ENCODE results near the gene DOCK2. TPM values are rescaled to one million over a fixed set of nuclear protein-coding genes. Genes with fewer than 3 reads are reported as not detected.

The DOCK2 gene
- total RNA-seq, 1 donor from 2014 or later = 206 TPM

DNA sequence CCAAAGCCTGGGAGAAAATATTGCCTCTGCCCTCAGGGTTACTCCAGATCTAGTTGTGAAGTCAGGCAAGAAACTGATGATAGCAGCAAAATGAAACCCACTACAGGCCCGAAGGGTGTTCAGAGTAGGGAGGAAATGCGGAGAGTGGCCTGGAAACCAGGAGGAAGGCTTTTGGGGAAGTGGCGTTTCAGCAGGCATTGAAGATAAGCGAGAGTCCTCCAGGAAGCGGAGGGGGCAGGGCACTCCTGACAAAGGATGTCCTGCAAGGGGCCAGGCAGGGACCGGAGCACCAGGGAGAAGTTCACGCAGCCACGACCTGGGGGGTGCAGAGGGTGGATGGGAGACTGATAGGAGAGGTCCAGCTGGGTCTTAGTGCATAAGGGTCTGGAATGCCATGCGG, 460.9 kb downstream of the DOCK2 start:
- Mint-ChIP-seq H3K27ac (no peak overlapping the region), H3K4me3 (no peak overlapping the region), H3K27me3 (peaks cover 5% of the 10 kb centered on the region), H3K36me3 (ENCODE audit: low read depth) (no peaks in the 10 kb centered on the region), H3K9me3 (no peaks in the 10 kb centered on the region), H3K4me1 (peaks cover 1% of the 10 kb centered on the region)
- DNase-seq = no peak
- intact Hi-C loops (cut with micrococcal nuclease) = no loop called here

DNA sequence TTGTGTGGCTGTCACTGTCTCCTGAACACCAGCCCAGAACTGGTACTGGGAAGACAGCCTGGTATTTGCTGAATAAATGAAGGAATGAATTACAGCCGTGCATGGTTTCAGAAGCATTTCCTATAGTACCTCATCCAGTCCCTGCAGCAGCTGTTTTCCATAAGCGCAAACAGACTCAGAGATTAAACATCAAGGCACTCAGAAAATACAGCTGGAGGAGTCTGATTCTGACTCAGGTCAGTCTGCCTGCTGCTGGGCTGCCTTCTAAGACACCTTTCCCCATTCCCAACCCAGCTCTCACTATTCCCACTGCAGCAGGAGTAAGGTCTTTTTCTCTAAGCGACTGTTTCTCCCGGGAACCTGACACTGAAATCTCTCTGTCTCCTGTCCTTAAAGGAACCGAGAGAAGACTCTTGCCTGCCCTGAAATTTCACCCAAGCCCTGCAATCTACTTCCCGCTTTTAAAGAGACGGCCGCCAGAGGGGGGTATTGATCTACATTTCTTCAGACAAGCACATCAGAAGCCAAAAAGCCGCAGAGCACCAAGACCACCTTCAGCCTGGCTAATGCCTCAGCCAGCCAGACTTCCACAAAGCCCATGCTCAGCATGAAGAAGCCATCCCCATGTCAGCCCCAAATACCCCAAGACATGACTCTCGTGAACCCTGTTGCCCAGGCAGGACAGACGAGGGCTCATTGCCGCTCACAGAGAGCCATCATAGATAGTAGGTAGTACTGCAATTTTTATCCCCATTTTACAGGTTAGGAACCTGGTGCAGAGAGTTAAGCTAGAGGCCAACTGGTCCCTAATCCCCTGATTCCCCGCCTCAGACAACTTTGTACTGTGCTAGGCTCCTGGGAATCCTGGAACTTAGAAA, 463.2 kb downstream of the DOCK2 start:
- Mint-ChIP-seq H3K9me3 (no peaks in the 10 kb centered on the region), H3K36me3 (ENCODE audit: low read depth) (no peaks in the 10 kb centered on the region)
- intact Hi-C loops (cut with micrococcal nuclease) = loop anchor here (1.0 to 10.0 kb wide), 4 partner anchors 84 to 321 kb away; no protein-coding TSS in a partner anchor

DNA sequence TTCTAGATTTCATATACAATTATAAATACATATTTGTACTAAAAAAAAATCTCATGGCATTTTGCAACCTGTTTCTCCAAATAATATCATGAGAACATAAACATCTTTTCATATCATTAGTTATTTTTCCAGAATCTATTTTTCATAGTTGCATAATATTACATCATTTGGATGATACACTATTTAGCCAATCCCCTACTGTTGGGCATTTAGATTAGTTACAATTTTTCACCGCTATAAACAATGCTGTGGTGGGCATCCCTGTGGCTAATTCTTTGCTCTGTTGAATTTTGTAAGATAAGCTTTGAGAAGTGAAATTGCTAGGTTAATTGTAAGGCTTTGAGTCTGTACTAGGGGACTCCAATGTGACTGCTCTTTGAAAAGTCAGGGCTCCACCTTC, 466.4 kb downstream of the DOCK2 start:
- Mint-ChIP-seq H3K4me3 (no peak overlapping the region), H3K27me3 (peaks cover 14% of the 10 kb centered on the region), H3K9me3 (no peaks in the 10 kb centered on the region), H3K27ac (no peak overlapping the region), H3K4me1 (peaks cover 1% of the 10 kb centered on the region), H3K36me3 (ENCODE audit: low read depth) (no peaks in the 10 kb centered on the region)
- DNase-seq = no peak
- intact Hi-C loops (cut with micrococcal nuclease) = loop anchor here (10.0 kb wide), 1 partner anchor 111 kb away; no protein-coding TSS in a partner anchor

More for the DNA sequence above, 463.2 kb downstream of the DOCK2 start:
- Mint-ChIP-seq H3K27me3 (peaks cover 6% of the 10 kb centered on the region), H3K4me1 (peaks cover 1% of the 10 kb centered on the region), H3K27ac (no peak overlapping the region), H3K4me3 (no peak overlapping the region)
- DNase-seq = peak; percentile 88

DNA sequence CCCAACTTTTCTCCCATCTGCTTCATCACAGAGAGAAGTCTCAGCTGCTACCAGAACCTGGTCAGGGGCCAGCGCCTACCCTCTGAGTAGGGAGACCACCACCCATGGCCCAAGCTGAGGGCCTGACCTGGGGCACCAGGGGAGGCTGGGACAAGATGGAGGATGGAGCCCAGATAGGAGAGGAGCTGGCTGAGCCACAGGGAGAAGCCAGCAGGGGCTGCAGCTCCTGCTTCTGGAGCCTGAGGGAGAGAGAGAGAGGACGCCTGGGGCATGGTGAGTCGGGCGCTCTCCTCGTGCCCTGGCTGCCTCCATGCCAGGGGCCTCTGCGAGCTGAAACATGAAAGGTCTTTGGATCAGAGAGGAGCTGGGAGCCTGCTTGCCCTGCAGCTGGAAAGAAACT, 467.2 kb downstream of the DOCK2 start:
- intact Hi-C loops (cut with micrococcal nuclease) = loop anchor here (10.0 kb wide), 1 partner anchor 111 kb away; no protein-coding TSS in a partner anchor
- Mint-ChIP-seq H3K36me3 (ENCODE audit: low read depth) (no peaks in the 10 kb centered on the region), H3K9me3 (no peaks in the 10 kb centered on the region), H3K27ac (no peak overlapping the region), H3K4me1 (peaks cover 1% of the 10 kb centered on the region), H3K4me3 (no peak overlapping the region), H3K27me3 (peaks cover 14% of the 10 kb centered on the region)
- no peak for DNase-seq

DNA sequence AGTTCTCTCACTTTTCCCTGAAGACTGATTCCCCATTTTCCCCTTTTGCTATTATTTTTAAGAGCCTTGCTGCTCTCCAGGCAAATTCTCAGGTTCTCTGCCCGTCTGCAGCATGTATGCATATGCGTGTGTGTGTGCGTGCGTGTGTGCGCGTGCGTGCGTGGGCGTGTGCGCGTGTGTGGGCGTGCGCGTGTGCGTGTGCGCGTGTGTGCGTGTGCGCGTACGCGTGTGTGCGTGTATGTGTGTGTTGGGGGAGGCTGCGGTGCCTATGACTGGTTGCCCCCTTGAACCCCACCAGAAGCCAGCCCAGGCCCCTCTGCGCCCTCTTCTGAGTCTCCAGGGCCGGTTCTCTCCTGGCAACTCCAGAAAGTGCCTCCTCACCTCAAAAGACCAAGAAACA, 467.6 kb downstream of the DOCK2 start:
- no peak overlapping the region for H3K4me3 Mint-ChIP-seq
- no peaks in the 10 kb centered on the region for H3K36me3 Mint-ChIP-seq (ENCODE audit: low read depth)
- no peaks in the 10 kb centered on the region for H3K9me3 Mint-ChIP-seq
- H3K27ac Mint-ChIP-seq = no peak overlapping the region
- intact Hi-C loops (cut with micrococcal nuclease) = loop anchor here (10.0 kb wide), 1 partner anchor 110 kb away; no protein-coding TSS in a partner anchor
- peaks cover 14% of the 10 kb centered on the region for H3K27me3 Mint-ChIP-seq
- DNase-seq = no peak
- peaks cover 1% of the 10 kb centered on the region for H3K4me1 Mint-ChIP-seq

DNA sequence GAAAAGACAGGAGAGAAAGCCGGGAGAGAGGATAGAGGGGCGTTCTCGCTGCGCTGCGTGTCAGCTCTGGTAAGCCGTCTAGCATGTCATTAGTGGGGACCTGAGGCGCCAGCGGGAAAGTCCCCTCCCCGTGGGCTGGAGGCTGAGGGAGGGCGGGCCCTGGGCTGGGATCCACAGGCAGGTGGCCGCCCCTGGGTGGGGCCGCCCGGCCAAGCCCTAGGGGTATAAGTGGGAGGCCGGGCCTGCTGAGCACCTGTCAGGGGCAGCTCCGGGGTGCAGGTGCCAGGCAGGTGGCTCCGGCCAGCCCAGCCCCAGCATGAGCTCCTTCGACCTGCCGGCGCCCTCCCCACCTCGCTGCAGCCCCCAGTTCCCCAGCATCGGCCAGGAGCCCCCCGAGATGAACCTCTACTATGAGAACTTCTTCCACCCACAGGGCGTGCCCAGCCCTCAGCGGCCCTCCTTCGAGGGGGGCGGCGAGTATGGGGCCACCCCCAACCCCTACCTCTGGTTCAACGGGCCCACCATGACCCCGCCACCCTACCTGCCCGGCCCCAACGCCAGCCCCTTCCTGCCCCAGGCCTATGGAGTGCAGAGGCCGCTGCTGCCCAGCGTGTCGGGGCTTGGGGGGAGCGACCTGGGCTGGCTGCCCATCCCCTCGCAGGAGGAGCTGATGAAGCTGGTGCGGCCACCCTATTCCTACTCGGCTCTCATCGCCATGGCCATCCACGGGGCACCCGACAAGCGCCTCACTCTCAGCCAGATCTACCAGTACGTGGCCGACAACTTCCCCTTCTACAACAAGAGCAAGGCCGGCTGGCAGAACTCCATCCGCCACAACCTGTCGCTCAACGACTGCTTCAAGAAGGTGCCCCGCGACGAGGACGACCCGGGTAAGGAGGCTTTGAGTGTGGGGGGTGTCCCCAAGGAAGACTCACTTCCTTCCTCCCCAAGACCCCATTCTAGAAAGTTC, 468.9 kb downstream of the DOCK2 start, which contains the start of gene FOXI1:
Gene FOXI1 (plus strand): TSS at position 256 of the 970 bp plus-strand sequence. CDS start 61 bp downstream, at position 317.
- intact Hi-C loops (cut with micrococcal nuclease) = loop anchor here (10.0 kb wide), 1 partner anchor 109 kb away; no protein-coding TSS in a partner anchor
- Mint-ChIP-seq H3K27ac (no peak within 1 kb of the TSS), H3K4me3 (no peak within 1 kb of the TSS), H3K36me3 (ENCODE audit: low read depth) (no peaks in the 10 kb centered on the region), H3K4me1 (no peaks in the 10 kb centered on the region), H3K27me3 (peaks cover 9% of the 10 kb centered on the region), H3K9me3 (no peaks in the 10 kb centered on the region)
- no peak for DNase-seq

DNA sequence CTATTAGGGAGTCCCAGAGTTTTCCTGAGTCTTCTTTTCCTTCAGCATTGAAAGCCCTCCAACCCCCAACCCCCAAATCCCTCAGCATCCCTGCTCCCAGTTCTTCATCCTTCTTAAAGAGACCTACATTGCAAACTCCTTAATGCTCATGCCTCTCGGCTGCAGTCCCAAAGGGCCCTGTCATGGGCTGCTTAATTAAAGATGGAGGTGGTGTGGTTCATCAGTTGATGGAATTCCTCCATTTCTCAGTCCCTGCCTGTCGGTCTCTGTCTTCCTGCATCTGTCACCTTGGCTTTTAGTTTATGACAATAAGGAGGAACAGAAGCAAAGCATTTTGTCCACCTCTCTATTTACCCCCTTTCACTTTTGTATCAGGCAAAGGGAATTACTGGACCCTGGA, 470.6 kb downstream of the DOCK2 start:
- H3K4me3 Mint-ChIP-seq = no peak overlapping the region
- no peaks in the 10 kb centered on the region for H3K36me3 Mint-ChIP-seq (ENCODE audit: low read depth)
- H3K27ac Mint-ChIP-seq = no peak overlapping the region
- no peaks in the 10 kb centered on the region for H3K4me1 Mint-ChIP-seq
- peaks cover 9% of the 10 kb centered on the region for H3K27me3 Mint-ChIP-seq
- H3K9me3 Mint-ChIP-seq = no peaks in the 10 kb centered on the region
- intact Hi-C loops (cut with micrococcal nuclease) = loop anchor here (10.0 kb wide), 1 partner anchor 107 kb away; no protein-coding TSS in a partner anchor
- no peak for DNase-seq

DNA sequence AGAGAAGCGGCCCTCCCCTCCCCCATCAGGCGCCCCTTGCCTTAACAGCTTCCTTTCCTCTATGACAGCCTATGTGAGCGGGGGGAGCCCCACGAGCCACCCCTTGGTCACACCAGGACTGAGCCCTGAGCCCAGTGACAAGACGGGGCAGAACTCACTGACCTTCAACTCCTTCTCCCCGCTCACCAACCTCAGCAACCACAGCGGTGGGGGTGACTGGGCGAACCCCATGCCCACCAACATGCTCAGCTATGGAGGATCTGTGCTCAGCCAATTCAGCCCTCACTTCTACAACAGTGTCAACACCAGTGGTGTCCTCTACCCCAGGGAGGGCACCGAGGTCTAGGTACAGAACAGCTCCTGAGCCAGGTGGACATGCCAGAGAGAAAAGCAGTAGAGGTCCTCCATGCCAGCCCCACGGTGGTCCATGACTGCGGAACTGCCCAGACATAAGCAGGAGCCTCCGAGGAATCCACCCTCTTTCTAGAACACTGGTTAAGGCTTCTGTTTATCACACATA, 471.3 kb downstream of the DOCK2 start:
- no peak overlapping the region for H3K4me3 Mint-ChIP-seq
- intact Hi-C loops (cut with micrococcal nuclease) = loop anchor here (10.0 kb wide), 1 partner anchor 106 kb away; no protein-coding TSS in a partner anchor
- no peaks in the 10 kb centered on the region for H3K4me1 Mint-ChIP-seq
- H3K27me3 Mint-ChIP-seq = peaks cover 9% of the 10 kb centered on the region
- H3K9me3 Mint-ChIP-seq = no peaks in the 10 kb centered on the region
- DNase-seq = no peak
- no peaks in the 10 kb centered on the region for H3K36me3 Mint-ChIP-seq (ENCODE audit: low read depth)
- no peak overlapping the region for H3K27ac Mint-ChIP-seq

DNA sequence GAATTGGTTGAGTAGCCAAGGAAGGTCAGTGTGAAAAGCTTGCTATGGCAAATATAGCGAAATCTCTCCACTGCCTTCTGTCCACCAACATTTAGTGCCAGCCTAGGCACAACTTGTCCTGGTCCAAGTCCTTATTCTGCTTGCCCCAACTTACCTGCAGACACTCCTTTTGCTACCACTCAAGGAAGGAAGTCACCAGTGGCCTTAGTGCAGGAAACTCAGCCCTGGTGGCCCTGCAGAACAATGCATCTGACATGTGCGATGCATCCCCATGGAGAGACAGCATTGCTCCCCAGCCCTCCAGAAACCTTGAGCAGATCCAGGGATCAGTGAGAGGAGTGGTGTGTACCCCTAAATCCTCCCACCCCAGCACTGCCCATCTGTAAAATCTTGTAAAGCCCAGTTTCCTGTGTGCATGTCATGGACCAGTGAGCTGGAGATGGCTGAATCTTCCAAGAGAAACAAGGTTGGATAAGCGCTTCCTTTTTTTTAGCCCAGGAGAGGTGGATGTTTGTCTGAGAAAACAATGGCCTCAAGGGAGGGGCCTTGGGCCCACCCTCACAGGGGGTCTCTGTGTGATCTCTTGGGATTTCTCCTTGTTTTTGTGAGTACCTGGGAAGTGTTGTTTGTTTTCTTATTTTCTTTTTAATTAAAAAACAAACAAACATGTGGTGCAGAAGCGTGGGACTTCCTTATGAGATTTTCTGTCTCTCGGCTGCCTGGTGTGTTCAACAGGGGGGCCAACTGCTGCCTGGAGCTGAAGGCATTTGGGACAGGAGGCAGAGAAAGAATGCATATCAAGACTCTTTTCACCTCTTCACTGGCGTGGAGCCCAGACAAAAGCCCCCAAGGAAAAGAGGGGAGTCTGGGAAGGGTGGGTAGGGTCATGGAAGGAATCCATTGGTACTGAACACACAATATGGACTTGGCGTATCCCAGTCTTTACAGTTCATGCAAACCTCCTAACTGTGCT, 472.3 kb downstream of the DOCK2 start:
- intact Hi-C loops (cut with micrococcal nuclease) = loop anchor here (10.0 kb wide), 1 partner anchor 105 kb away; no protein-coding TSS in a partner anchor

DNA sequence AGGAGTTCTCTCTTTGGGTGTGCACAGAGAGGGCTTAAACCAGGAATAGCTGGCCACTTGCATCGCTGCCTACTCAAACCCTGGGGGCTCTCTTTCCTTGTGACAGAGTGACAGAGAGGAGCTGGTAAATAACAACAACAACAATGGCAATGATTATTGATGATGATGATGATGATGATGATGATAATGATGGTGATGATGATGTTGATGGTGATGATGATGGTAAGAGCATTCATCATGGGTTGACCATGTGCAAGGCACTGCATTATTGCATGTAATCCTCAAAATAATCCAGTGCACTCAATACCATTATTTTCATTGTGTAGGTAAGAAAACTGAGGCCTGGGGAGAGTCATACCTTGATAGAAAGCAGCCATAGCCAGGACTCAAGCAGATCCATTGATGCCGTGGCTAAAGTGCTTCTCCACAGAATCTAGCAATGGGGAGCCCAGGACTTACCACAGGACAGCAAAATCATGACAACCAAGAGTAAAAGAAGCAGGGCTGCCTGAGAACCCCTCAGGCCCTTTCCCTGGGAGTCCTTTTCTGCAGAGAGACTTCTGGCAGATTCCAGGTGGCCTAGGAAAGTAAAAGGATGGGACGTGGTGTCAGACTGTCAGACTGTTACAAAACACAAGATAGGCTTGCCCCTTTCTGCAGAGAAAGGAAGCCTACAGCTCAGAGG, 473.5 kb downstream of the DOCK2 start:
- no peak overlapping the region for H3K27ac Mint-ChIP-seq
- H3K4me3 Mint-ChIP-seq = no peak overlapping the region
- intact Hi-C loops (cut with micrococcal nuclease) = no loop called here
- no peaks in the 10 kb centered on the region for H3K4me1 Mint-ChIP-seq
- peaks cover 8% of the 10 kb centered on the region for H3K27me3 Mint-ChIP-seq
- H3K36me3 Mint-ChIP-seq (ENCODE audit: low read depth) = no peaks in the 10 kb centered on the region
- no peak for DNase-seq
- H3K9me3 Mint-ChIP-seq = no peaks in the 10 kb centered on the region

More for the DNA sequence above, 472.3 kb downstream of the DOCK2 start:
- Mint-ChIP-seq H3K4me3 (no peak overlapping the region), H3K36me3 (ENCODE audit: low read depth) (no peaks in the 10 kb centered on the region), H3K27me3 (peaks cover 9% of the 10 kb centered on the region), H3K9me3 (no peaks in the 10 kb centered on the region), H3K27ac (no peak overlapping the region), H3K4me1 (no peaks in the 10 kb centered on the region)
- DNase-seq = no peak

DNA sequence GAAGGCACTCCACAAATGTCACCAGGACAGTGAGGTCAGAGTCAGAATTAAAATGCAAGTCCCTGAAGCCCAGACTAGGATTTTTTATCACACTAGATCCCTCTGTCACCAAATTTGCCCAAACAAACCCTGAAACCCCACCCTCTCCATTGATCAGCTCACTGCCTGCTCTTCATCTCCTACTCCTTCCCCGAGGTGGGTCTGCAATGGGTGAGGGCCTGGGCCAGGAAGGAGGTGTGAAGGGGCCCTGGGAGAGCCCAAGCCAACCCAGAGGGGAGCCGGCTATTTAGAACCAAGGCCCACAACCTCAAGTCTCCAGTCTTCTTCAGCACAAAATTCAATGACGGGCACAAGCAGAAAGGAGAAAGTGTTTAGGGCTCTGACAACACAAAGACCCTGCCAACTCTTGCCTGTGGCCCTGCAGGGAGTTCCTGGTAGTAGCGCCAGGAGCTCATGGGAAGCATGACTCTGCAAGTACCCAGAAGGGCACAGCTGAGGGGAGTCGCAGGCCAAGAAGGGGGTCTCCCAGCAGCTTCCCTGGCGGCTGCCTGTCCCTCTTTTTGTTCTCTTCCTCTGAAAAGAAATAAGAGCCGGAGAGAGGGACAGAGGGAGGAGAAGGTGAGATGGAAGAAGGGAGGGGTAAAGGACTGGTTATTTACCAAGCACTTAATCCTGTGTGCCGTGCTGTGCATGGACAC, 474.2 kb downstream of the DOCK2 start:
- Mint-ChIP-seq H3K9me3 (no peaks in the 10 kb centered on the region), H3K27me3 (peaks cover 10% of the 10 kb centered on the region), H3K36me3 (ENCODE audit: low read depth) (no peaks in the 10 kb centered on the region), H3K4me1 (no peaks in the 10 kb centered on the region), H3K4me3 (no peak overlapping the region), H3K27ac (no peak overlapping the region)
- intact Hi-C loops (cut with micrococcal nuclease) = no loop called here
- no peak for DNase-seq
